ENCODE measurements around the gene ROR2.
"Not testable (repeated sequence)": the region's sequence is repeated elsewhere in the genome, so short reads cannot be mapped to it uniquely, and the experiment has no call there.

The ROR2 gene

GRCh38 chr9:91949946-91950664 lies at the start of gene ROR2:
ROR2 (minus strand) TSS chr9:91950228.
- DNase-seq, result no peak

- DNase-seq, result no peak
Measured at GRCh38 chr9:91995000-91995655, 45.1 kb upstream of the ROR2 start.

- DNase-seq, result no peak
Measured at GRCh38 chr9:91994422-91994821, 44.4 kb upstream of the ROR2 start.

GRCh38 chr9:91992461-91993041 lies 42.5 kb upstream of the ROR2 start:
- no peak for DNase-seq

- no peak for DNase-seq
Measured at GRCh38 chr9:91991721-91992341, 41.8 kb upstream of the ROR2 start.

- no peak for DNase-seq
Measured at GRCh38 chr9:91986248-91986647, 36.2 kb upstream of the ROR2 start.

- no peak for DNase-seq
Measured at GRCh38 chr9:91985692-91986091, 35.7 kb upstream of the ROR2 start.

- no peak for DNase-seq
Measured at GRCh38 chr9:91978740-91979414, 28.8 kb upstream of the ROR2 start.

- not testable (repeated sequence) for DNase-seq
Measured at GRCh38 chr9:91975254-91975653, 25.2 kb upstream of the ROR2 start.

- DNase-seq, result no peak
Measured at GRCh38 chr9:91972711-91973110, 22.7 kb upstream of the ROR2 start.

- no peak for DNase-seq
Measured at GRCh38 chr9:91972076-91972626, 22.1 kb upstream of the ROR2 start.

GRCh38 chr9:91967259-91967658 lies 17.2 kb upstream of the ROR2 start:
- no peak for DNase-seq

GRCh38 chr9:91966503-91966902 lies 16.5 kb upstream of the ROR2 start:
- no peak for DNase-seq

- DNase-seq, result no peak
Measured at GRCh38 chr9:91963711-91964240, 13.7 kb upstream of the ROR2 start.

- no peak for DNase-seq
Measured at GRCh38 chr9:91960367-91960766, 10.3 kb upstream of the ROR2 start.

- no peak for DNase-seq
Measured at GRCh38 chr9:91958174-91958573, 8.1 kb upstream of the ROR2 start.

- no peak for DNase-seq
Measured at GRCh38 chr9:91954841-91955471, 4.9 kb upstream of the ROR2 start.

- DNase-seq, result no peak
Measured at GRCh38 chr9:91953718-91954117, 3.7 kb upstream of the ROR2 start.

- no peak for DNase-seq
Measured at GRCh38 chr9:91951944-91952520, 2.0 kb upstream of the ROR2 start.

- DNase-seq, result no peak
Measured at GRCh38 chr9:91949392-91949945, 559 bp downstream of the ROR2 start.

GRCh38 chr9:91948597-91949391 lies 1.2 kb downstream of the ROR2 start:
- DNase-seq, result no peak
